H1 (cell line): ENCODE measurements around the gene IQCK. TPM values are rescaled to one million over a fixed set of nuclear protein-coding genes. Genes with fewer than 3 reads are reported as not detected.
A peak's percentile ranks its signal among the peaks of the same experiment; 100 is the strongest.

Source experiments
- CTCF ChIA-PET: fragments of 300-600 bp; sonication (Branson Sonifier 250); formaldehyde crosslinking; loops from one replicate; lab custom pipeline; 2021; ENCODE audit not compliant: partially characterized antibody; lab: Charles Lee
- POLR2A ChIA-PET: fragments of 300-600 bp; sonication (Branson Sonifier 250); formaldehyde crosslinking; loops from one replicate; lab custom pipeline; 2021; ENCODE audit warnings: inconsistent platforms; ENCODE audit not compliant: partially characterized antibody; lab: Charles Lee
- DNase-seq, 2 experiments: peaks; one replicate each; pipeline versions ENCODE4 v3.0.0 to v3.0.0-alpha.2; 2010 to 2022; ENCODE audit warnings: low spot score in 2 of 2, low read depth in 1 of 2, mixed read lengths in 1 of 2
- FAIRE-seq: peaks from 2 replicates; lab custom pipeline; 2011; peaks lifted over from hg19 to GRCh38; lab: Jason Lieb, UNC
- H2AFZ ChIP-seq: 2 replicates; pipeline ENCODE4 v1.8.1; 2012; ENCODE audit warnings: low read length, inconsistent platforms
- H2AK5ac ChIP-seq: 2 replicates; pipeline ENCODE4 v1.6.1; 2013; ENCODE audit warnings: low read depth, low read length
- H2BK120ac ChIP-seq: replicated peaks from 2 replicates; pipeline ENCODE3; 2013; ENCODE audit warnings: low read depth, low read length, inconsistent platforms
- H2BK12ac ChIP-seq: 2 replicates; pipeline ENCODE4 v1.6.1; 2013; ENCODE audit warnings: low read depth, low read length
- H2BK15ac ChIP-seq: 2 replicates; pipeline ENCODE4 v1.6.1; 2013; ENCODE audit warnings: low read length
- H2BK20ac ChIP-seq: 2 replicates; pipeline ENCODE4 v1.6.1; 2013; ENCODE audit warnings: low read length
- H2BK5ac ChIP-seq: 2 replicates; pipeline ENCODE4 v1.6.1; 2013; ENCODE audit warnings: low read depth, low read length
- H3K14ac ChIP-seq: 2 replicates; pipeline ENCODE4 v1.6.1; 2013; ENCODE audit warnings: inconsistent platforms; ENCODE audit not compliant: insufficient read length
- H3K18ac ChIP-seq: 2 replicates; pipeline ENCODE4 v1.6.1; 2013; ENCODE audit warnings: low read length; ENCODE audit errors: extremely low read depth
- H3K23ac ChIP-seq: 2 replicates; pipeline ENCODE4 v1.6.1; 2013; ENCODE audit warnings: inconsistent platforms; ENCODE audit not compliant: insufficient read length
- H3K23me2 ChIP-seq: 2 replicates; pipeline ENCODE4 v1.6.1; 2013; ENCODE audit warnings: low read depth, low read length
- H3K27ac ChIP-seq: 2 replicates; pipeline ENCODE4 v1.6.1; 2011; ENCODE audit warnings: low read depth, low read length, inconsistent platforms
- H3K27me3 ChIP-seq, 4 experiments: replicated peaks in 1 of 4; 1 replicate in 1 of 4; 2 replicates in 3 of 4; pipeline versions ENCODE4 v1.6.1 to v1.8.1; 2011 to 2013; ENCODE audit warnings: low read length in 3 of 4, mild to moderate bottlenecking in 3 of 4, inconsistent platforms in 2 of 4, mixed read lengths in 2 of 4, moderate library complexity in 1 of 4; ENCODE audit not compliant: control insufficient read depth in 3 of 4, insufficient read depth in 3 of 4; ENCODE audit errors: extremely low read depth in 1 of 4
- H3K36me3 ChIP-seq, 4 experiments: 2 replicates each; pipeline versions ENCODE4 v1.6.1 to v1.8.1; 2011 to 2013; ENCODE audit warnings: mild to moderate bottlenecking in 4 of 4, low read length in 3 of 4, moderate library complexity in 2 of 4, control low read depth in 1 of 4, inconsistent platforms in 1 of 4; ENCODE audit not compliant: insufficient read depth in 4 of 4, control insufficient read depth in 2 of 4
- H3K4ac ChIP-seq: replicated peaks from 2 replicates; pipeline ENCODE3; 2013; ENCODE audit warnings: low read length, low read depth, mixed read lengths, inconsistent platforms; ENCODE audit not compliant: insufficient read length
- H3K4me1 ChIP-seq, 4 experiments: replicated peaks in 1 of 4; 1 replicate in 1 of 4; 2 replicates in 3 of 4; pipeline versions ENCODE4 v1.6.1 to v1.8.1; 2011 to 2013; ENCODE audit warnings: low read length in 3 of 4, inconsistent platforms in 2 of 4, mixed read lengths in 1 of 4; ENCODE audit not compliant: insufficient read depth in 4 of 4, control insufficient read depth in 3 of 4
- H3K4me2 ChIP-seq, 2 experiments: 2 replicates each; pipeline versions ENCODE4 v1.6.1 to v1.8.1; 2011 to 2013; ENCODE audit warnings: low read depth in 2 of 2, low read length in 2 of 2, control low read depth in 1 of 2, inconsistent platforms in 1 of 2, mild to moderate bottlenecking in 1 of 2; ENCODE audit not compliant: insufficient read depth in 1 of 2
- H3K4me3 ChIP-seq, 4 experiments: fragments of 200-600, 300-600 bp in 1 of 4; sonication (generic), shearing (Covaris generic), sonication (Bioruptor Twin) in 1 of 4; 2 replicates each; pipeline versions ENCODE4 v1.5.1 to v1.8.1; 2011 to 2016; ENCODE audit warnings: low read length in 4 of 4, low read depth in 3 of 4, control low read depth in 2 of 4, inconsistent platforms in 2 of 4, mild to moderate bottlenecking in 2 of 4, mixed read lengths in 1 of 4, moderate library complexity in 1 of 4; ENCODE audit not compliant: insufficient read depth in 2 of 4; ENCODE audit errors: extremely low read depth in 1 of 4
- H3K56ac ChIP-seq: replicated peaks from 2 replicates; pipeline ENCODE3; 2013; ENCODE audit warnings: low read depth, mild to moderate bottlenecking, mixed read lengths, low read length, inconsistent platforms; ENCODE audit not compliant: insufficient read length
- H3K79me1 ChIP-seq: 2 replicates; pipeline ENCODE4 v1.6.1; 2013; ENCODE audit warnings: low read depth, low read length, control low read depth
- H3K79me2 ChIP-seq, 2 experiments: 2 replicates each; pipeline versions ENCODE4 v1.6.1 to v1.8.1; 2012 to 2013; ENCODE audit warnings: low read length in 2 of 2, mild to moderate bottlenecking in 2 of 2, inconsistent platforms in 1 of 2; ENCODE audit not compliant: insufficient read depth in 2 of 2, control insufficient read depth in 1 of 2
- H3K9ac ChIP-seq, 4 experiments: replicated peaks in 1 of 4; 1 replicate in 1 of 4; 2 replicates in 3 of 4; pipeline versions ENCODE4 v1.6.1 to v1.8.1; 2011 to 2013; ENCODE audit warnings: low read depth in 3 of 4, low read length in 3 of 4, control low read depth in 2 of 4, mild to moderate bottlenecking in 2 of 4, moderate library complexity in 2 of 4, inconsistent platforms in 1 of 4; ENCODE audit errors: extremely low read depth in 1 of 4
- H3K9me3 ChIP-seq, 2 experiments: 2 replicates each; pipeline versions ENCODE4 v1.6.1 to v1.8.1; 2012 to 2013; ENCODE audit warnings: mild to moderate bottlenecking in 2 of 2, moderate library complexity in 2 of 2, control low read depth in 1 of 2, inconsistent platforms in 1 of 2, low read depth in 1 of 2, low read length in 1 of 2, mixed read lengths in 1 of 2; ENCODE audit not compliant: insufficient read depth in 2 of 2
- H4K20me1 ChIP-seq, 2 experiments: replicated peaks in 1 of 2; 2 replicates each; pipeline versions ENCODE3 to v1.8.1; 2011 to 2013; ENCODE audit warnings: inconsistent platforms in 2 of 2, low read length in 2 of 2, mild to moderate bottlenecking in 1 of 2; ENCODE audit not compliant: insufficient read depth in 2 of 2, control insufficient read depth in 1 of 2
- H4K5ac ChIP-seq: 2 replicates; pipeline ENCODE4 v1.6.1; 2013; ENCODE audit warnings: low read length, low read depth, mixed read lengths, inconsistent platforms; ENCODE audit not compliant: insufficient read length
- H4K8ac ChIP-seq: 2 replicates; pipeline ENCODE4 v1.8.0; 2013; ENCODE audit warnings: mild to moderate bottlenecking, moderate library complexity, low read length, inconsistent platforms; ENCODE audit not compliant: insufficient read depth; ENCODE audit errors: extremely low read depth
- H4K91ac ChIP-seq: replicated peaks from 2 replicates; pipeline ENCODE3; 2013; ENCODE audit warnings: low read length, mixed read lengths, inconsistent platforms; ENCODE audit not compliant: insufficient read length
- HDAC6 ChIP-seq: IDR thresholded peaks from one replicate; pipeline ENCODE4 v1.7.1; 2012; ENCODE audit warnings: low read depth, mild to moderate bottlenecking, inconsistent platforms, low read length, moderate library complexity
- SP2 ChIP-seq: IDR thresholded peaks from 2 replicates; pipeline ENCODE4 v1.6.1; 2012; ENCODE audit warnings: mild to moderate bottlenecking, low read length, inconsistent platforms
- WGBS, 2 experiments: shearing (Covaris generic) in 1 of 2; methylation state at CpG; one replicate each; pipeline versions ENCODE4 v1.1.6 to v1.1.7; 2013 to 2015; ENCODE audit warnings: low lambda C conversion rate in 2 of 2, mixed read lengths in 2 of 2, inconsistent platforms in 1 of 2, low coverage in 1 of 2, missing lambda C conversion rate in 1 of 2; ENCODE audit not compliant: insufficient replicate concordance in 2 of 2, insufficient coverage in 1 of 2, insufficient read length in 1 of 2; ENCODE audit errors: extremely low coverage in 1 of 2, missing lambda C conversion rate in 1 of 2; 5-methylcytosine and 5-hydroxymethylcytosine counted together
- polyA plus RNA-seq, 7 experiments: library from polyadenylated mRNA; depleted of rRNA in 3 of 7; stranded (reverse) in 5 of 7; unstranded in 2 of 7; fragments of >200 nt in 5 of 7; fragments of 200-250 nt in 2 of 7; gene quantifications; 1 replicate in 5 of 7; 2 replicates in 1 of 7; 4 replicates in 1 of 7; pipeline versions ENCODE4 v1.2.1 to v1.2.3, GENCODE V29; 2011 to 2013; ENCODE audit warnings: missing spikeins in 2 of 7, mixed read lengths in 2 of 7
- total RNA-seq: library from RNA; stranded (reverse); fragmentation: NEBNext Ultra II Directional; extraction: Animal tissue kit (Norgen Biotek cat#: 25700); gene quantifications from 2 replicates; pipeline ENCODE4 v1.2.1, GENCODE V29; 2021

IQCK gene
- total and polyA plus RNA-seq, 2 of the 8 experiments (the other 6 are each of a cell fraction or from before 2014, with no cell fraction given) = 6.2 to 9.3 TPM

- H3K79me1 ChIP-seq = peaks cover 29% of the 10 kb centered on the region
- no peaks in the 10 kb centered on the region for H3K9me3 ChIP-seq
- H3K79me2 ChIP-seq = peaks cover 3 to 73% of the 10 kb centered on the region in 2 experiments; a peak in 3 of 4 replicates
- no peak overlapping the region for H4K91ac ChIP-seq
- no peak overlapping the region for H3K23ac ChIP-seq
- H3K4me1 ChIP-seq = peaks cover 10 to 30% (median 23%) of the 10 kb centered on the region in 4 experiments
- no peak overlapping the region for H3K56ac ChIP-seq
- H2BK12ac ChIP-seq = no peak overlapping the region
- H3K36me3 ChIP-seq = peaks cover 32 to 89% (median 56%) of the 10 kb centered on the region in 4 experiments
- no peak overlapping the region for H2BK120ac ChIP-seq
- TF ChIP-seq SP2 (no peak), HDAC6 (no peak)
- CTCF ChIA-PET = interaction anchor here (1.3 to 1.6 kb wide), 3 partner anchors 10 to 173 kb away, joined by 3 to 4 read pairs (median 3); no protein-coding TSS in a partner anchor
- no peak overlapping the region for H3K4ac ChIP-seq
- H2AFZ ChIP-seq = no peak overlapping the region
- 0 out of 2 replicates have a peak overlapping the region, but pooled peaks have one; percentile 2 for H3K27ac ChIP-seq
- H3K14ac ChIP-seq = no peak overlapping the region
- H3K9ac ChIP-seq = no peak overlapping the region
- DNase-seq (no peak), FAIRE-seq (no peak)
- POLR2A ChIA-PET = interaction anchor here (1.1 to 4.2 kb wide), 4 partner anchors 10 to 176 kb away, joined by 4 to 23 read pairs (median 12); partner anchors contain the start of genes IQCK and KNOP1
- WGBS, 2 experiments = 90% methylated on average over 5 of the region's 5 CpGs; no CpG with 5 or more reads in 1 of the 2 experiments
- no peak overlapping the region for H3K4me2 ChIP-seq
- H3K23me2 ChIP-seq = no peaks in the 10 kb centered on the region
- H4K5ac ChIP-seq = no peak overlapping the region
- no peak overlapping the region for H3K18ac ChIP-seq
- no peak overlapping the region for H2BK20ac ChIP-seq
- no peak overlapping the region for H2BK5ac ChIP-seq
- H2AK5ac ChIP-seq = no peak overlapping the region
- no peak overlapping the region for H4K8ac ChIP-seq
- H4K20me1 ChIP-seq = peaks cover 23 to 39% of the 10 kb centered on the region in 2 experiments
- H3K4me3 ChIP-seq = no peak overlapping the region
- no peaks in the 10 kb centered on the region for H3K27me3 ChIP-seq
- H2BK15ac ChIP-seq = no peak overlapping the region
Observed at GRCh38 chr16:19705843-19706242, 12.2 kb upstream of the IQCK start.
